ENCODE measurements around the gene POLR3GL.

The POLR3GL gene

GRCh38 chr1:145961425-145962156, 2.9 kb upstream of the POLR3GL start:
- peak; percentile 58 for DNase-seq (ENCODE audit: low spot score)
- in situ Hi-C loops (cut with MboI; ENCODE audit: low sequenced_read_pairs, unreplicated experiment), result no loop called here

GRCh38 chr1:145962157-145963102, 2.1 kb upstream of the POLR3GL start:
- peak; percentile 58 for DNase-seq (ENCODE audit: low spot score)
- in situ Hi-C loops (cut with MboI; ENCODE audit: low sequenced_read_pairs, unreplicated experiment), result no loop called here
- TF ChIP-seq CTCF (IDR thresholded peaks at IDR 0.05; ENCODE audit: borderline replicate concordance, control extremely low read depth, extremely low read depth, insufficient read depth, missing control alignments), result no peak

More at GRCh38 chr1:145961425-145962156, 2.9 kb upstream of the POLR3GL start:
- TF ChIP-seq CTCF (IDR thresholded peaks at IDR 0.05; ENCODE audit: borderline replicate concordance, control extremely low read depth, extremely low read depth, insufficient read depth, missing control alignments), result no peak

GRCh38 chr1:145963265-145964019, 1.0 kb upstream of the POLR3GL start:
- DNase-seq (ENCODE audit: low spot score), result no peak
- no peak for TF ChIP-seq CTCF (IDR thresholded peaks at IDR 0.05; ENCODE audit: borderline replicate concordance, control extremely low read depth, extremely low read depth, insufficient read depth, missing control alignments)
- in situ Hi-C loops (cut with MboI; ENCODE audit: low sequenced_read_pairs, unreplicated experiment), result no loop called here

- DNase-seq (ENCODE audit: low spot score), result no peak
- no peak for TF ChIP-seq CTCF (IDR thresholded peaks at IDR 0.05; ENCODE audit: borderline replicate concordance, control extremely low read depth, extremely low read depth, insufficient read depth, missing control alignments)
- in situ Hi-C loops (cut with MboI; ENCODE audit: low sequenced_read_pairs, unreplicated experiment), result no loop called here
Measured at GRCh38 chr1:145965119-145965744, 742 bp downstream of the POLR3GL start.

GRCh38 chr1:145967288-145967687, 2.8 kb downstream of the POLR3GL start:
- no peak for DNase-seq (ENCODE audit: low spot score)
- in situ Hi-C loops (cut with MboI; ENCODE audit: low sequenced_read_pairs, unreplicated experiment), result no loop called here
- TF ChIP-seq CTCF (IDR thresholded peaks at IDR 0.05; ENCODE audit: borderline replicate concordance, control extremely low read depth, extremely low read depth, insufficient read depth, missing control alignments), result no peak

All from GM13976 (cell line).